ENCODE measurements around the gene COX4I2. TPM values are rescaled to one million over a fixed set of nuclear protein-coding genes. Genes with fewer than 3 reads are reported as not detected.

Gene COX4I2
- total RNA-seq, 4 donors from 2014 or later = 5.1 to 8.4 TPM; not detected in 2

DNA sequence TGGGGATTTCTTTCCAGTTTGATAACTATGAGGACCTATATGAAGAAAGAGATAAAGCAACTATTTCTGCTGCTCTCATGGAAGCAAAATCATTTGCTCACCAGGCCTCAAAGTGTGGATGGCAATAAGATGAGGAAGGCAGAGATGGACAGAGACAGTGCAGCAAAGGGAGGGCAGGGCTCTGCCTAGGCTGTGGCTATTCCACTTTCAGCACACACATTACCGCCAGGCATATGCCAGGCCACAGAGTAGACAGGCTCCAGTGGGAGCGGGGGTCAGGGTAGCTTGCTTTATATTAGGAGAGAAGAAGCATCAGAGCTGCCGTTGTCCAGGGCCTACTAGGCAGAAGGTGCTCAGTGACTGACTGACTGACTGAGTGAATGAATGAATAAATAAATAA lies 44.1 kb downstream of the COX4I2 start:
- no peaks in the 10 kb centered on the region for H3K4me1 ChIP-seq
- no peaks in the 10 kb centered on the region for H3K9me3 ChIP-seq
- intact Hi-C loops (cut with DNase I; ENCODE audit: low total_unique reads) = no loop called here
- DNase-seq = no peak
- no peaks in the 10 kb centered on the region for H3K36me3 ChIP-seq
- TF ChIP-seq, protein P1, sequence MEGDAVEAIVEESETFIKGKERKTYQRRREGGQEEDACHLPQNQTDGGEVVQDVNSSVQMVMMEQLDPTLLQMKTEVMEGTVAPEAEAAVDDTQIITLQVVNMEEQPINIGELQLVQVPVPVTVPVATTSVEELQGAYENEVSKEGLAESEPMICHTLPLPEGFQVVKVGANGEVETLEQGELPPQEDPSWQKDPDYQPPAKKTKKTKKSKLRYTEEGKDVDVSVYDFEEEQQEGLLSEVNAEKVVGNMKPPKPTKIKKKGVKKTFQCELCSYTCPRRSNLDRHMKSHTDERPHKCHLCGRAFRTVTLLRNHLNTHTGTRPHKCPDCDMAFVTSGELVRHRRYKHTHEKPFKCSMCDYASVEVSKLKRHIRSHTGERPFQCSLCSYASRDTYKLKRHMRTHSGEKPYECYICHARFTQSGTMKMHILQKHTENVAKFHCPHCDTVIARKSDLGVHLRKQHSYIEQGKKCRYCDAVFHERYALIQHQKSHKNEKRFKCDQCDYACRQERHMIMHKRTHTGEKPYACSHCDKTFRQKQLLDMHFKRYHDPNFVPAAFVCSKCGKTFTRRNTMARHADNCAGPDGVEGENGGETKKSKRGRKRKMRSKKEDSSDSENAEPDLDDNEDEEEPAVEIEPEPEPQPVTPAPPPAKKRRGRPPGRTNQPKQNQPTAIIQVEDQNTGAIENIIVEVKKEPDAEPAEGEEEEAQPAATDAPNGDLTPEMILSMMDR (IDR thresholded peaks at IDR 0.05) = no peak
- TF ChIP-seq POLR2A (IDR thresholded peaks at IDR 0.05) = no peak
- no peak overlapping the region for H3K4me3 ChIP-seq
- no peak overlapping the region for H3K27ac ChIP-seq
- no peaks in the 10 kb centered on the region for H3K27me3 ChIP-seq

DNA sequence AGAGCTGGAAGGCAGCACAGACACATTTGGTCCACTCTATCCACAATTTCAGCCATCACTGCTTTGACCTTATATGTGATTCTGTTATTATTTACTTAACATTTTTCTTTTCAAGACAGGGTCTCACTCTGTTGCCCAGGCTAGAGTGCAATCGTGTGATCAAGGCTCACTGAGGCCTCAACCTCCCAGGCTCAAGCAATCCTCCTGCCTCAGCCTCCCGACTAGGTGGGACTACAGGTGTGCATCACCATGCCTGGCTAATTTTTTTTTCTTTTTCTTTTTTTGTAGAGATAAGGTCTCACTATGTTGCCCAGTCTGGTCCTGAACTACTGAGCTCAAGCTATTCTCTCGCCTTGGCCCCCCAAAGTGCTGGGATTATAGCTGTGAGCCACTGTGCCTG lies 44.6 kb downstream of the COX4I2 start:
- Histone ChIP-seq H3K4me1 (no peaks in the 10 kb centered on the region), H3K27me3 (no peaks in the 10 kb centered on the region), H3K4me3 (no peak overlapping the region), H3K9me3 (no peaks in the 10 kb centered on the region), H3K27ac (no peak overlapping the region), H3K36me3 (no peaks in the 10 kb centered on the region)
- TF ChIP-seq POLR2A (IDR thresholded peaks at IDR 0.05) = no peak
- TF ChIP-seq, protein P1 (IDR thresholded peaks at IDR 0.05) = no peak
- intact Hi-C loops (cut with DNase I; ENCODE audit: low total_unique reads) = no loop called here
- DNase-seq = no peak

DNA sequence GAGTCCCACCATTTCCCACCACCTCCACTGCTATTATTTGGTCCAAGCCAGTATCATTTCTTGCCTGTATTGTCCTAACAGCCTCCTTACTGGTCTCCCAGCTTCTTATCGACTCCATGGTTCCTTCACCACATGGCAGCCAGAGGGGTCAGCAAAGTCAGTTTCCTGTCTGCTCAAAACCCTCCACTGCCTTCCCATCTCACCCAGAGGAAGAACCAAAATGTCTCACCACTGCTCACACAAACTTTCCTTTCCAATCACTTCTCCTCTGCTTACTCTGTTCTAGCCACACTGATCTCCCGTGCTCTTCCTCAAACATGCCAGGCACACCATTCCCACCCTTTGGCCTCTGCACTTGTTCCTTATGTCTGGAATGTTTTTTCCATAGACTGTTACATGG lies 45.2 kb downstream of the COX4I2 start:
- H3K27ac ChIP-seq = no peak overlapping the region
- H3K4me1 ChIP-seq = no peaks in the 10 kb centered on the region
- no peaks in the 10 kb centered on the region for H3K9me3 ChIP-seq
- no peak overlapping the region for H3K4me3 ChIP-seq
- no peak for DNase-seq
- no peaks in the 10 kb centered on the region for H3K27me3 ChIP-seq
- no peaks in the 10 kb centered on the region for H3K36me3 ChIP-seq
- intact Hi-C loops (cut with DNase I; ENCODE audit: low total_unique reads) = no loop called here
- TF ChIP-seq, protein P1 (IDR thresholded peaks at IDR 0.05) = no peak
- no peak for TF ChIP-seq POLR2A (IDR thresholded peaks at IDR 0.05)

DNA sequence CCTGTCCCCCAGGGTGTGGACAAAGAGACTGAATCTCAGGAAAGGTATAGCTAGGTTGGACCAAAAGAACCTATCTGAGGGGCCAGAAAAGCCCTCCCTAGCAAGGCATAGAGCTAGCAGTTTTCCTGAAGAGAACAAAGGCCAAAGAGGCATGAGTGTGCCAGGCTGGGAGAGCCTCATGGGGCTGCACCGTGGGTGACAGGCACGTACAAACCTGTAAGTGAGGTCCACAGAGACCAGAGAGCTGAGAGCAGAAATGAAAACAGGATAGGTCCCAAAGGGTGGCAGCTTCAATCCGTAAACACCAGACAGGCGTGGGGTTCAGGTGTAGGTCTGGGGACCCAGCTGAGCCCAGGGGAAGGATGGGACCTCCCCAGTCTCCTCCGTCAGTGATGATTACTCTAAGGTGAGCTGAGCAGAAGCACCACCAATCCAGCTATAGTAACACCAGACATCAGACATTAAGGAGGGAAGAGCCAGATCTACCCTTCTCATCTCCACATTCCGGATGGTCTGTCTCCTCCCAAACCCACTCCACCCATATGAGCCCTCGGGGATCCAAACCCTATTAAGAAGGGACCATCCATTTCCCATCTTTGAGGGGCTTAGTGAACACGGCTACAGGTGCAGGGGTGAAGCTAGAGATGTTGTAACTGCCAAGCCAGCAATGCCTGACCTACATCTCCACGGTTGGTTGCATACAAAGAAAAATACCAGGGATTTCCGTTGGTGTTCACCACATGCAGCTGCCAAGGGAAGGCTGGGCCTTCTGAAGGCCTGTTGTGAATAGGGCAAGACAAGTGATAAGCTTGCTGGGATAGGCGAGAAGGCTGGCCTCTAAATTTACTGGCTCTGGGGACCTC lies 46.7 kb downstream of the COX4I2 start:
- intact Hi-C loops (cut with DNase I; ENCODE audit: low total_unique reads) = no loop called here
- TF ChIP-seq, protein P1 (IDR thresholded peaks at IDR 0.05) = no peak
- TF ChIP-seq POLR2A (IDR thresholded peaks at IDR 0.05) = no peak
- no peak for DNase-seq
- no peaks in the 10 kb centered on the region for H3K9me3 ChIP-seq
- no peaks in the 10 kb centered on the region for H3K4me1 ChIP-seq
- no peak overlapping the region for H3K27ac ChIP-seq
- H3K36me3 ChIP-seq = no peaks in the 10 kb centered on the region
- no peak overlapping the region for H3K4me3 ChIP-seq
- no peaks in the 10 kb centered on the region for H3K27me3 ChIP-seq

DNA sequence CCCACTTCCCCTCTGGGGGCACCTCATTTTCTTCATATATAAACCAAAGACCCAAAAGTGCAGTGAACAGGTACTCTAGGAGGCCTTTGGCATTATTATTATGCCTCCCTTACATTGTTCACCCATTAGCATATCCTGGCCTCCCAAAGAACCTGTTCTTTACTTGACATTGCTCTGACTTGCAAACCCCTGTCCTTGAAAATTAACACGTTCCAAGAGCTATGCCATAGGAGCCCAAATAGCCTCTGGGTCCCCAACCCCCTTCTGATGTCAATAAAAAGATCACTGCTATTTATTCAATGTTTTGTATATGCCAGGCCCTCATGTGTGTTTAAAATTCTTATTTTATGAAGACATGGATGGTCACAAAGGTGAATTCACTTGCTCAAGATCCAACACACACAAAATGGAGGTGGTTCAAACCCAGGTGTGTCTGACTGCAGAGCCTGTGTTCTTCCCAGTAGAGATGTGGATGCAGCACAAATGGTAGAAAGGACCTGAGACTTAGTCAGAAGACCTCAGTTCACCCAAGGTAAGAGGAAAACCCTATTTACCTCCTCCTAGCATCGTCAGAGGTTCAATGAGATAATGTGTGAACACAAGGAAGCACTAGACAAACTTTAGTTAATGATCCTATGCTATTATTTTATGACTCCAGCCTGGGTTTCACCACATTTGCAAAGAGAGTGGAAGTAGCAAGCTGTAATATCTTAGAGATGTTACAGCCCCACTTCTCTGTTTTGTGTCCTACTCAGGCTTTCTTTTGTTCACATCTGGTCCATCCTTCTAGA lies 48.3 kb downstream of the COX4I2 start:
- no peak for TF ChIP-seq POLR2A (IDR thresholded peaks at IDR 0.05)
- TF ChIP-seq, protein P1 (IDR thresholded peaks at IDR 0.05) = no peak
- intact Hi-C loops (cut with DNase I; ENCODE audit: low total_unique reads) = no loop called here
- no peak for DNase-seq
- Histone ChIP-seq H3K4me3 (no peak overlapping the region), H3K4me1 (no peaks in the 10 kb centered on the region), H3K36me3 (no peaks in the 10 kb centered on the region), H3K27ac (no peak overlapping the region), H3K27me3 (no peaks in the 10 kb centered on the region), H3K9me3 (no peaks in the 10 kb centered on the region)
